Measurements from ENCODE around the gene TMBIM1. TPM values are rescaled to one million over a fixed set of nuclear protein-coding genes. Genes with fewer than 3 reads are reported as not detected.
A peak's percentile ranks its signal among the peaks of the same experiment; 100 is the strongest.
"Not testable (repeated sequence)": the region's sequence is repeated elsewhere in the genome, so short reads cannot be mapped to it uniquely, and the experiment has no call there.

Gene TMBIM1
- total RNA-seq, 1 donor from 2014 or later = 74.9 TPM

DNA sequence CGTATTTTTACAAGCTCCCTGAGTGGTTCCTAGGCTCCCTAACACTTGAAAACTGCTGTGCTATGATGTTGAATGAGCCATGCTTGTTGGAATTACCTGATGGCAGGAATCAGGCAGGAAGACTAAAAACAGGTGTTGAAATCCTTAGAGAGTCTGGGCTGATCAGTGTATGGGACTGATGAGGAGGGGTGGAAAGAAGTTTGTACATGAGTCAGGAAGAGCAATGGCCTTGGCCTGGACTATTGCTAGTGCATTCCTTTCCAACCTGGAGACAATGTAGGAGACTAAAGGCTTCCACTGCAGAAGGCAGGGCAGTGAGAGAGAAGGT is 25.0 kb upstream of the TMBIM1 start:
- Mint-ChIP-seq H3K4me1 (peaks cover 60% of the 10 kb centered on the region), H3K27ac (peak overlapping the region; percentile 78), H3K4me3 (no peak overlapping the region), H3K36me3 (no peaks in the 10 kb centered on the region), H3K27me3 (ENCODE audit: low read depth) (no peaks in the 10 kb centered on the region), H3K9me3 (no peaks in the 10 kb centered on the region)
- TF ChIP-seq CTCF (IDR thresholded peaks at IDR 0.05; ENCODE audit: unreplicated experiment) = no peak
- DNase-seq (ENCODE audit: low spot score in 2 of 2, unreplicated experiment in 2 of 2) = no peak

DNA sequence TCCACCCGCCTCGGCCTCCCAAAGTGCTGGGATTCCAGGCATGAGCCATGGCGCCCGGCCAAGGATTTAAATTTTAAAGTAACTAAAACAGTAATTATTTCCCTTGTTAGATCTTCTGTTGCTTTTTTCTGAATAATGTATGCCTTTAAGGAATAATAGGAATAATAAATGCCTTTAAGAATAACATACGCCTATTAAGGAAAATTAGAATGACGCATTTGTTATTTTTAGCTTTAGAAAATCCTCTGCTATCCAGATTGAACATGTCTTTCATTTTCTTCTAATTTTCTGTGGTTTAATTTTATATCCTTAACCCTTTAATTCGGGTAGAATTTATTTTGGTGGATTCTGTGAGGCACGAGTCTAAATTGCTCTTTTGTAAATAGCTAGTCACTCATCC is 23.1 kb upstream of the TMBIM1 start:
- Mint-ChIP-seq H3K4me1 (peaks cover 61% of the 10 kb centered on the region), H3K36me3 (no peaks in the 10 kb centered on the region), H3K9me3 (no peaks in the 10 kb centered on the region), H3K27me3 (ENCODE audit: low read depth) (no peaks in the 10 kb centered on the region), H3K27ac (peak overlapping the region; percentile 86), H3K4me3 (no peak overlapping the region)
- no peak for DNase-seq (ENCODE audit: low spot score in 2 of 2, unreplicated experiment in 2 of 2)
- TF ChIP-seq CTCF (IDR thresholded peaks at IDR 0.05; ENCODE audit: unreplicated experiment) = no peak

GRCh38 chr2:218314764-218315163 is 22.5 kb upstream of the TMBIM1 start:
- H3K27ac Mint-ChIP-seq = peak overlapping the region; percentile 86
- DNase-seq (ENCODE audit: low spot score in 2 of 2, unreplicated experiment in 2 of 2) = not testable (repeated sequence)

GRCh38 chr2:218313356-218313755 is 21.1 kb upstream of the TMBIM1 start:
- peak overlapping the region; percentile 82 for H3K27ac Mint-ChIP-seq
- H3K4me3 Mint-ChIP-seq = no peak overlapping the region
- H3K27me3 Mint-ChIP-seq (ENCODE audit: low read depth) = no peaks in the 10 kb centered on the region
- no peak for TF ChIP-seq CTCF (IDR thresholded peaks at IDR 0.05; ENCODE audit: unreplicated experiment)
- no peaks in the 10 kb centered on the region for H3K9me3 Mint-ChIP-seq
- H3K4me1 Mint-ChIP-seq = peaks cover 51% of the 10 kb centered on the region
- no peaks in the 10 kb centered on the region for H3K36me3 Mint-ChIP-seq
- DNase-seq (ENCODE audit: low spot score in 2 of 2, unreplicated experiment in 2 of 2) = no peak

More at GRCh38 chr2:218314764-218315163, 22.5 kb upstream of the TMBIM1 start:
- not testable (repeated sequence) for H3K27me3 Mint-ChIP-seq (ENCODE audit: low read depth); H3K36me3 Mint-ChIP-seq; H3K4me3 Mint-ChIP-seq; H3K9me3 Mint-ChIP-seq
- peaks cover 55% of the 10 kb centered on the region for H3K4me1 Mint-ChIP-seq

DNA sequence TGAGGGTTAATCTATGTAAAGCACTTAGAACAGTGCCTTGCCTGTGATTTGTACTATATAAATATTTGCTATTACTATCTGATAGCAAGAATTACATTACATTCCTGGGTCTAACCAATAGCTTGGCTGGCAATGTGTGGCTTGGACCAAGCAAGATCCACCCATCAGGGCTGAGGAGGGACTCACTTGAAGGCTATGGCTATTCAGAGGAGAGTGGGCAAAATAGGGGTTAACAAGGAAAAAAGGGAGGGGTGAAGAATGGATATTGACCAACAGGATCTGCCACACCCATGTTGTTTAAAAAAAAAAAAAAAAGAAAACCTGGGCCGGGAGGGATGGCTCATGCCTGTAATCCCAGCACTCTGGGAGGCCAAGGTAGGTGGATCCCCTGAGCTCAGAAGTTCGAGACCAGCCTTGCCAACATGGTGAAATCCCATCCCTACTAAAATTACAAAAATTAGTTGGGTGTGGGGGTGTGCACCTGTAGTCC is 20.0 kb upstream of the TMBIM1 start:
- Mint-ChIP-seq H3K4me3 (no peak overlapping the region), H3K9me3 (no peaks in the 10 kb centered on the region), H3K36me3 (no peaks in the 10 kb centered on the region), H3K27ac (peak overlapping the region; percentile 94), H3K27me3 (ENCODE audit: low read depth) (no peaks in the 10 kb centered on the region), H3K4me1 (peaks cover 49% of the 10 kb centered on the region)
- TF ChIP-seq CTCF (IDR thresholded peaks at IDR 0.05; ENCODE audit: unreplicated experiment) = no peak
- DNase-seq (ENCODE audit: low spot score in 2 of 2, unreplicated experiment in 2 of 2) = no peak

- not testable (repeated sequence) for DNase-seq (ENCODE audit: low spot score in 2 of 2, unreplicated experiment in 2 of 2); H3K36me3 Mint-ChIP-seq; H3K9me3 Mint-ChIP-seq; H3K27me3 Mint-ChIP-seq (ENCODE audit: low read depth)
- peak overlapping the region; percentile 94 for H3K27ac Mint-ChIP-seq
- peaks cover 43% of the 10 kb centered on the region for H3K4me1 Mint-ChIP-seq
- peak overlapping the region; percentile 8 for H3K4me3 Mint-ChIP-seq
Observed at GRCh38 chr2:218311541-218312266, 19.4 kb upstream of the TMBIM1 start.

Data from mesothelial cell of epicardium (in vitro differentiated cells).